ENCODE results near the gene SELENOO.

- TF ChIP-seq, protein P1, sequence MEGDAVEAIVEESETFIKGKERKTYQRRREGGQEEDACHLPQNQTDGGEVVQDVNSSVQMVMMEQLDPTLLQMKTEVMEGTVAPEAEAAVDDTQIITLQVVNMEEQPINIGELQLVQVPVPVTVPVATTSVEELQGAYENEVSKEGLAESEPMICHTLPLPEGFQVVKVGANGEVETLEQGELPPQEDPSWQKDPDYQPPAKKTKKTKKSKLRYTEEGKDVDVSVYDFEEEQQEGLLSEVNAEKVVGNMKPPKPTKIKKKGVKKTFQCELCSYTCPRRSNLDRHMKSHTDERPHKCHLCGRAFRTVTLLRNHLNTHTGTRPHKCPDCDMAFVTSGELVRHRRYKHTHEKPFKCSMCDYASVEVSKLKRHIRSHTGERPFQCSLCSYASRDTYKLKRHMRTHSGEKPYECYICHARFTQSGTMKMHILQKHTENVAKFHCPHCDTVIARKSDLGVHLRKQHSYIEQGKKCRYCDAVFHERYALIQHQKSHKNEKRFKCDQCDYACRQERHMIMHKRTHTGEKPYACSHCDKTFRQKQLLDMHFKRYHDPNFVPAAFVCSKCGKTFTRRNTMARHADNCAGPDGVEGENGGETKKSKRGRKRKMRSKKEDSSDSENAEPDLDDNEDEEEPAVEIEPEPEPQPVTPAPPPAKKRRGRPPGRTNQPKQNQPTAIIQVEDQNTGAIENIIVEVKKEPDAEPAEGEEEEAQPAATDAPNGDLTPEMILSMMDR (IDR thresholded peaks at IDR 0.05): no peak
- TF ChIP-seq EP300 (IDR thresholded peaks at IDR 0.05): no peak
- TF ChIP-seq POLR2A (IDR thresholded peaks at IDR 0.05): no peak
Measured at GRCh38 chr22:50255099-50255498, 54.3 kb downstream of the SELENOO start.

Data from ovary (tissue), 3 donors.